Epithelial cell of prostate (primary cell): ENCODE data around the gene ABITRAM.
"Not testable (repeated sequence)": the region's sequence is repeated elsewhere in the genome, so short reads cannot be mapped to it uniquely, and the experiment has no call there.

Experiments
- DNase-seq: peaks from one replicate; pipeline ENCODE4 v3.0.0-alpha.2; 2011; ENCODE audit warnings: low read depth, low spot score
- H3K27ac ChIP-seq: fragments of 450-650 bp; 2 replicates; pipeline ENCODE4 v1.5.1; 2017; ENCODE audit warnings: mild to moderate bottlenecking

ABITRAM gene

DNA sequence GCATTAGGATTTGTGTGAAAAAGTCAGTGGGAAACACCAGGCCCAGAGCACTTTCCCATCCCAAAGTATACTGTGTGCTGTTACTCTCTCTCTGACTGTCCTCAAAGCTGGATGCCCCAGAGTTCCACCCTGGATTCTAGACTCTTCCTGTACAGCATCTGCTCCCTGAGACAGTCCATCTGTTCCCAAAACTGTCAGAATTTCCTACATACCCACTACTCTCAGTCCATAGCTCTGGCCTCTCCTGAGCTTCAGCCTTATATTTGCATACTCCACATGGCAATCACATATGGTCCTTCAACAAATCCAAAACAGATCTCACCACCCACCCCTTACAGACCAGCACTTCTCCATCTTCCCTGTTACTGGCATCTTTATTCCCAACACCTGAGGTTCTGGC, 9.7 kb upstream of the ABITRAM start:
- DNase-seq, result no peak
- H3K27ac ChIP-seq, result no peak overlapping the region

GRCh38 chr9:108928386-108928785, 5.8 kb upstream of the ABITRAM start:
- DNase-seq, result no peak
- H3K27ac ChIP-seq, result no peak overlapping the region

DNA sequence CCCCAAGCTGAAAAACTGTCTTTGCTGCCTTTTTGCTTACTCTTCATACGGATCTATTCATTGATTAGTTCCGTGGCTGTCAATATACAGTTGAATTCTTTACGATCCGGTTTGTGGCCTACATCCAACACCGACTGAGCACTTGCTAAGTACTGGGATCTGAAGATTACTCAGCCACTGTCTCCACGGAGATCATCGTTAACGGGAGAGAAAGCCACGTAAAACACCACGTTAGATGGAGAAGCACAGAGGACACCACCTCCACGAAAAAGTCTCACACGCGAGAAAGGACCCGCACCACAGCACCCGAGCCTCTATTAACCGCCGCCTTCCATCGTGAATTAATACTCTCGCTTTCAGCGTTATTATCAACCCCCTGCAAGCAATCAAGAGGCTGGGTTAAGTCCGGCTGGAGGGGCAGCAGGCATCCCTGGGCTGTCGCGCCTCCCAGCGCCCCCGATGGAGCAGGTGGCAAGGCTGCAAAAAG, 926 bp upstream of the ABITRAM start:
- DNase-seq, result no peak
- H3K27ac ChIP-seq, result peak overlapping the region; percentile 75

DNA sequence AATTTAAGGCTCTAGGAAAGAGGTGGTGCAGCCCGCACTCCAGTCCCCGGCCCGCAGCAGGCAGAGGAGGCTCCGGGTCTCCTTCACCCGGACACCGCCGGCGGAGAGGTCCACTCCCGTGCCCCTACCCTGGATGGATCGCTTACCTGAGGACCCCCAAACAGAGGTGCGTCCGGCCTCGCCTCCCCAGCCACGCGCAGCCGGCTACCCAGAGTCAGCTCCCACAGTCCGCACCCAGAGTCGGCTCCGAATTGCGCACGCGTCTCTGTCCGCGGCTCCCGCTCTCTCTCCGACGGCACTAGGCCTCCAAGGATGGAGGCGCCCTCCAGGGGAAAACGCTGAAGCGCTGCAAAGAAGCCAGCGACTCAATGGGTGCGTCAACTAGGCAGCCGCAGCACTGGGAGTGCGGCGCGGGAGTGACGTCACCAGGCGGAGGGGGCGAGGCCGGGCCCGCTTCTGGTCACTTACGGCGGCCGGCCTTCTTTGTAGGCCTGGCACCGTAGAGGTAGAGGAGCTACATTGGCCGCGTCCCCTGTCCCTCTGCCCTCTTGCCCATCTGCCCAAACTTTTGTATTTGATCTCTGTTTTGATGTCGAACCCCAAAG, 380 bp upstream of the ABITRAM start, which contains the start of gene ELP1:
ELP1 (minus strand) TSS at position 407 of the 605 bp plus-strand sequence. CDS start 2,978 bp downstream, outside the sequence.
- peak; percentile 80 for DNase-seq

GRCh38 chr9:108937561-108938305, 3.5 kb downstream of the ABITRAM start:
- no peak for DNase-seq
- no peak overlapping the region for H3K27ac ChIP-seq

More for the DNA sequence above, 380 bp upstream of the ABITRAM start, which contains the start of gene ELP1:
- H3K27ac ChIP-seq, result peak within 1 kb of the TSS; percentile 75

DNA sequence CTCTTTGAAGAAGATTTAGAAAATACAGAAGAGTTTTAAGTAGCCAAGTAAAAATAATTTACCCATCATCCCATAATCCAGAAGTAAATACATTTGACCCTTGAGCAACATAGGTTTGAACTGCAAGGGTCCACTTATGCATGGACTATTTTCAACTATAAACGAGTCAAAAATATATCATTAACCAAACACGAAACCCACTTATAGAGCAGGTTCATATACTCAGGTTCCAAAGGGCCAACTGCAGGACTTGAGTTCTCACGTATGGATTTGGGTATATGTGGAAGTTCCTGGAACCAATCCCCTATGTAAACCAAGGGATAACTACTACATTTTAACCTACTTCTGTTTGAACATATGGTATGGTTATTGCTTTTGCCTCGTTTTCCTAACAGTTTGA, 5.8 kb downstream of the ABITRAM start:
- H3K27ac ChIP-seq, result no peak overlapping the region
- DNase-seq, result no peak

DNA sequence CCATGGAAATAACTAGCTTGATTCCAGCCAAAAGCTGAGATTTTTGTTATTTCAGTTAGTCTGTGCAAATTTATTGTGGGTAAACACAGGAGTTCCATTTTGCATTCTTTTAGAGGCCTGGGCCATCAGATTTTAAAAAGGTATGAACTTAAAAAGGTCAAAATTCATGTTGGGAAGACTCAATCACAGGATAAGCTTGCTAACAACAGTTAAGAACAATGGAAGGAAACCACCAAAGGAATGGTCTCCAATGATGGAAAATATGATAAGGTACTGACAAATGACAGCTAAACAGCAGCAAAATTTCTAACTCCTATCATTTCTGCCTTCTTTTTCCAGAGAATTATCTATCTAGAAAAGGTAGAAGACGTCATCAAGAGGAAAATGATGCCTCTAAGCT, 16.0 kb downstream of the ABITRAM start:
- DNase-seq, result no peak
- H3K27ac ChIP-seq, result no peak overlapping the region

- H3K27ac ChIP-seq, result no peak overlapping the region
- no peak for DNase-seq
Measured at GRCh38 chr9:108951578-108951977, 17.4 kb downstream of the ABITRAM start.

GRCh38 chr9:108953983-108954574, 19.9 kb downstream of the ABITRAM start:
- no peak for DNase-seq
- H3K27ac ChIP-seq, result no peak overlapping the region

DNA sequence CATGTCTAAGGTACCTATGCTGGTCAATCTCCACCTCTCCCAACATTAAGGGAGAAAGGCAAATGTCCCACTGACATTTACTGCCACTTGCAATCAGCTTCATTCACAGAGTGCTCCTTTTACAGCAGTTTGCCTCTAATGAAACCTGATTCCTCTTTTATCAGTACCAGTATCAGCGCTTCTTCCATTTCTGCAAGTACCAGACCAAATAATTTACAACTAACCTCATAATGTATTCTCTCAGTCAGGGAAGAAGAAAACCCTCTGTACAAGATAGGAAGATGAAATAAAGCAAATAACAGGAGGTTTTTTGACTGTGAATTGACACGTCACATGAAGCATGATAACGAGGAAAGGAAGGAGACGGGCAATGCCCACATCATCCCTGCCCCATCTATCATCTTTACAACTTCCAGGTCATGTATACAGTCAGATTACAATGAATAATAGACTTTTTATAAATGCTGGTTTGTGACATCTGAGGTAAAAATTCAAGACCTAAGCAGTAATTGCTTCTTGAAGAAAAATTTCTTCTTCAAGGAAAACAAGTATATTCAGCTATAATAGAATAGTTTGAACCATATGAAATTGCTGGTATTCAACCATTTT, 21.9 kb downstream of the ABITRAM start:
- no peak overlapping the region for H3K27ac ChIP-seq
- DNase-seq, result no peak

- no peak for DNase-seq
- no peak overlapping the region for H3K27ac ChIP-seq
Measured at GRCh38 chr9:108956631-108957026, 22.4 kb downstream of the ABITRAM start.

- no peak overlapping the region for H3K27ac ChIP-seq
- no peak for DNase-seq
Measured at GRCh38 chr9:108960331-108960730, 26.1 kb downstream of the ABITRAM start.

DNA sequence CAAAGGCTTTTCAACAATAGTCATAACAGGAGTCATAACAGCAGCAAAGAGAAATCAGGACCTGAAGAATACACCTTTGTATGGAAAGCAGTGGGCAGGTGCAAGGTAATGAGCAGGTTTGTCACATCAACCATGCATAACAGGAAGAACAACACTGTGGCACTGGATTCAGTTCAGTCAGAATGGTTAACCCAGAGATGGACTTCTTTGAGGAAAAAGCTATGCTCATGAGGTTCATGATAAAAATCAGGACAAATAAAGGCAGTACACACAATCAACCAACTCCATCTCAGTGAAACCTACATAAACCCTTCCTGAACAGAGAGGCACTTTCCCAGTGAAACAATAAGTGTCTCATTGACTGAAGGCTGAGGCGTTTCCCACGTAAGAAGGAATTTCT, 27.0 kb downstream of the ABITRAM start:
- no peak overlapping the region for H3K27ac ChIP-seq
- DNase-seq, result no peak

- no peak for DNase-seq
Measured at GRCh38 chr9:108963459-108964143, 29.4 kb downstream of the ABITRAM start.

DNA sequence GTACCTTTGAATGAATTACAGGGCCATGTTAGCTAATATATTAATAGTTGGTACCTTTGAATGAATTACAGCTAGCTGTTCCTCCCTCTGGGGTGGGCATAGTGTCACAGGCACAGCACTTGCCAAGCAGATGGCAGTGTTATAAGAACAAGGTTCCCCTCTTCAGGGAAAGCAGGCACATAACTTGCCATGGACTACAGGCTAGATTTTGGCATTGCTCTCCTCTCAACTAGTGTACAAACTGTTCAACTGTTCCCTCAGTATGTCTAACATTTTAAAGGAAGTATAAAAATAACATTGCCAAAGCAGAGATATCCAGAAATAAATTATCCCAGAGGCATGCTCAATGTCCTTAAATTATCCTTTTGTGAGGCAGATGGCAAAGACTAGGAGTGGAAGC, 33.7 kb downstream of the ABITRAM start:
- H3K27ac ChIP-seq, result no peak overlapping the region
- no peak for DNase-seq

More at GRCh38 chr9:108963459-108964143, 29.4 kb downstream of the ABITRAM start:
- H3K27ac ChIP-seq, result no peak overlapping the region

GRCh38 chr9:108971392-108971791, 37.2 kb downstream of the ABITRAM start:
- H3K27ac ChIP-seq, DNase-seq: not testable (repeated sequence)

DNA sequence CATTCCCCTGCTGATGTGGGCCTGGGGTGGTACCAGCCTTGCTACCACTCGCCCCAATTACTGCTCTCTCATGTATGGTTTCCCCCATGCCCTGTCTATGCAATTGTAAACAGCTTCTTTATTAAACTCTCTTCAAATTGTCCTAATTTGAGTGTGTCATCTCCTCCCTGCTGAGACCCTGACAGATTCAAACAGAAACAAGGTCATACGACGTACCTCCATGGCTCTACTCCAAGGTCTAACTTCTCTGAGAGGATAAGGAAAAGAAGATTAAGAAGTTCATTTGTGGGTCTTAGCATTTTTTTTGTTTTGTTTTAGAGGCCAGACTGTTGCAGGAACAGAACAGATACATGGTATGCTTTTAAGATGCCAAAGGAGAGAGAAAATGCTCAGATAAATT, 38.0 kb downstream of the ABITRAM start:
- no peak for DNase-seq
- no peak overlapping the region for H3K27ac ChIP-seq

- DNase-seq, result no peak
Measured at GRCh38 chr9:108972626-108973209, 38.5 kb downstream of the ABITRAM start.

GRCh38 chr9:108973895-108974294, 39.7 kb downstream of the ABITRAM start:
- DNase-seq, result no peak
- H3K27ac ChIP-seq, result no peak overlapping the region

More at GRCh38 chr9:108972626-108973209, 38.5 kb downstream of the ABITRAM start:
- no peak overlapping the region for H3K27ac ChIP-seq

- no peak overlapping the region for H3K27ac ChIP-seq
- no peak for DNase-seq
Measured at GRCh38 chr9:108978205-108978604, 44.0 kb downstream of the ABITRAM start.
